ENCODE measurements around the gene ABCF3.

- TF ChIP-seq, protein P1, sequence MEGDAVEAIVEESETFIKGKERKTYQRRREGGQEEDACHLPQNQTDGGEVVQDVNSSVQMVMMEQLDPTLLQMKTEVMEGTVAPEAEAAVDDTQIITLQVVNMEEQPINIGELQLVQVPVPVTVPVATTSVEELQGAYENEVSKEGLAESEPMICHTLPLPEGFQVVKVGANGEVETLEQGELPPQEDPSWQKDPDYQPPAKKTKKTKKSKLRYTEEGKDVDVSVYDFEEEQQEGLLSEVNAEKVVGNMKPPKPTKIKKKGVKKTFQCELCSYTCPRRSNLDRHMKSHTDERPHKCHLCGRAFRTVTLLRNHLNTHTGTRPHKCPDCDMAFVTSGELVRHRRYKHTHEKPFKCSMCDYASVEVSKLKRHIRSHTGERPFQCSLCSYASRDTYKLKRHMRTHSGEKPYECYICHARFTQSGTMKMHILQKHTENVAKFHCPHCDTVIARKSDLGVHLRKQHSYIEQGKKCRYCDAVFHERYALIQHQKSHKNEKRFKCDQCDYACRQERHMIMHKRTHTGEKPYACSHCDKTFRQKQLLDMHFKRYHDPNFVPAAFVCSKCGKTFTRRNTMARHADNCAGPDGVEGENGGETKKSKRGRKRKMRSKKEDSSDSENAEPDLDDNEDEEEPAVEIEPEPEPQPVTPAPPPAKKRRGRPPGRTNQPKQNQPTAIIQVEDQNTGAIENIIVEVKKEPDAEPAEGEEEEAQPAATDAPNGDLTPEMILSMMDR (IDR thresholded peaks at IDR 0.05), result no peak
- no peak for TF ChIP-seq POLR2A (IDR thresholded peaks at IDR 0.05)
Measured at GRCh38 chr3:184185461-184186183, 377 bp upstream of the ABCF3 start.
